Activated B cell treated with CpG ODN at 0.5 μM for 24 hours (primary cell): ENCODE measurements around the gene WWP2. TPM values are rescaled to one million over a fixed set of nuclear protein-coding genes. Genes with fewer than 3 reads are reported as not detected.

ENCODE experiments used
- ATAC-seq: fragments of 200-7000 bp; cut with Tn5 transposase; one replicate; pipeline ENCODE4 v1.10.0; 2021; ENCODE audit warnings: low read depth, mild to moderate bottlenecking, moderate library complexity
- CTCF ChIA-PET: fragments of 350-600 bp; sonication (Branson Sonifier 250); formaldehyde crosslinking; loops from one replicate; lab custom pipeline; 2021; ENCODE audit warnings: antibody characterized with exemption; lab: Charles Lee
- POLR2A ChIA-PET: fragments of 350-600 bp; sonication (Branson Sonifier 250); formaldehyde crosslinking; loops from one replicate; lab custom pipeline; 2021; ENCODE audit warnings: antibody characterized with exemption; lab: Charles Lee
- DNase-seq: peaks from one replicate; pipeline ENCODE4 v3.0.0; 2022
- H3K27ac Mint-ChIP-seq: one replicate; pipeline ENCODE4 v1.8.0; 2020; ENCODE audit warnings: mixed read lengths
- H3K27me3 Mint-ChIP-seq: one replicate; pipeline ENCODE4 v1.8.0; 2021; ENCODE audit warnings: mixed read lengths
- H3K36me3 Mint-ChIP-seq: one replicate; pipeline ENCODE4 v1.8.0; 2021; ENCODE audit warnings: low read depth, mixed read lengths
- H3K4me1 Mint-ChIP-seq: one replicate; pipeline ENCODE4 v1.8.0; 2021; ENCODE audit warnings: mixed read lengths
- H3K4me3 Mint-ChIP-seq: one replicate; pipeline ENCODE4 v1.8.0; 2020; ENCODE audit warnings: mild to moderate bottlenecking, mixed read lengths
- H3K9me3 Mint-ChIP-seq: one replicate; pipeline ENCODE4 v1.8.0; 2020; ENCODE audit warnings: mixed read lengths
- CTCF ChIP-seq: fragments of 200-600 bp; IDR thresholded peaks from one replicate; pipeline ENCODE4 v1.8.0; 2022; ENCODE audit warnings: antibody characterized with exemption, mild to moderate bottlenecking
- intact Hi-C: fragments of 100-400 bp; cut with micrococcal nuclease; formaldehyde crosslinking; loops from one replicate; pipeline ENCODE4 v1.15.1; 2024
- total RNA-seq: library from RNA; stranded (reverse); gene quantifications from 2 replicates; pipeline ENCODE4 v1.2.3, GENCODE V29; 2022

Gene WWP2
- total RNA-seq, 1 donor from 2014 or later = 80.8 TPM

- ChIA-PET CTCF (interaction anchor here (1.1 kb wide), 1 partner anchor 60 kb away, joined by 3 read pairs; no protein-coding TSS in a partner anchor), POLR2A (interaction anchor here (0.6 kb wide), 1 partner anchor 16 kb away, joined by 3 read pairs; no protein-coding TSS in a partner anchor)
- H3K27me3 Mint-ChIP-seq = no peaks in the 10 kb centered on the region
- peaks cover 72% of the 10 kb centered on the region for H3K36me3 Mint-ChIP-seq
- H3K27ac Mint-ChIP-seq = no peak overlapping the region
- DNase-seq = no peak
- TF ChIP-seq CTCF = no peak
- no peak for ATAC-seq
- intact Hi-C loops = no loop called here
- H3K9me3 Mint-ChIP-seq = no peaks in the 10 kb centered on the region
- H3K4me1 Mint-ChIP-seq = no peaks in the 10 kb centered on the region
- no peak overlapping the region for H3K4me3 Mint-ChIP-seq
Measured at GRCh38 chr16:69870761-69871160, 108.6 kb downstream of the WWP2 start.

- no peaks in the 10 kb centered on the region for H3K4me1 Mint-ChIP-seq
- TF ChIP-seq CTCF = no peak
- POLR2A ChIA-PET = interaction anchor here (0.6 kb wide), 1 partner anchor 15 kb away, joined by 3 read pairs; no protein-coding TSS in a partner anchor
- CTCF ChIA-PET = interaction anchor here (1.1 kb wide), 1 partner anchor 59 kb away, joined by 3 read pairs; no protein-coding TSS in a partner anchor
- H3K9me3 Mint-ChIP-seq = no peaks in the 10 kb centered on the region
- H3K36me3 Mint-ChIP-seq = peaks cover 77% of the 10 kb centered on the region
- no peak for ATAC-seq
- intact Hi-C loops = no loop called here
- H3K27ac Mint-ChIP-seq = no peak overlapping the region
- H3K27me3 Mint-ChIP-seq = no peaks in the 10 kb centered on the region
- DNase-seq = no peak
- no peak overlapping the region for H3K4me3 Mint-ChIP-seq
Measured at GRCh38 chr16:69871708-69872107, 109.6 kb downstream of the WWP2 start.

GRCh38 chr16:69872888-69873287 is 110.8 kb downstream of the WWP2 start:
- Mint-ChIP-seq H3K9me3 (no peaks in the 10 kb centered on the region), H3K4me3 (no peak overlapping the region), H3K4me1 (no peaks in the 10 kb centered on the region), H3K27ac (no peak overlapping the region), H3K27me3 (no peaks in the 10 kb centered on the region), H3K36me3 (peaks cover 81% of the 10 kb centered on the region)
- no peak for TF ChIP-seq CTCF
- no peak for DNase-seq
- POLR2A ChIA-PET = no interaction called here
- CTCF ChIA-PET = no interaction called here
- intact Hi-C loops = no loop called here
- no peak for ATAC-seq

- peaks cover 87% of the 10 kb centered on the region for H3K36me3 Mint-ChIP-seq
- CTCF ChIA-PET = interaction anchor here (1.1 kb wide), 1 partner anchor 78 kb away, joined by 3 read pairs; no protein-coding TSS in a partner anchor
- DNase-seq (no peak), ATAC-seq (no peak)
- POLR2A ChIA-PET = no interaction called here
- TF ChIP-seq CTCF = no peak
- H3K4me3 Mint-ChIP-seq = no peak overlapping the region
- no peak overlapping the region for H3K27ac Mint-ChIP-seq
- intact Hi-C loops = no loop called here
- no peaks in the 10 kb centered on the region for H3K4me1 Mint-ChIP-seq
- H3K27me3 Mint-ChIP-seq = no peaks in the 10 kb centered on the region
- no peaks in the 10 kb centered on the region for H3K9me3 Mint-ChIP-seq
Measured at GRCh38 chr16:69873783-69874182, 111.7 kb downstream of the WWP2 start.

- Mint-ChIP-seq H3K27ac (no peak overlapping the region), H3K9me3 (peaks cover 2% of the 10 kb centered on the region), H3K36me3 (peaks cover 92% of the 10 kb centered on the region), H3K4me3 (no peak overlapping the region), H3K4me1 (no peaks in the 10 kb centered on the region), H3K27me3 (no peaks in the 10 kb centered on the region)
- CTCF ChIA-PET = interaction anchor here (0.6 to 1.1 kb wide), 2 partner anchors 78 to 444 kb away, joined by 3 to 4 read pairs; no protein-coding TSS in a partner anchor
- DNase-seq (no peak), ATAC-seq (no peak)
- POLR2A ChIA-PET = no interaction called here
- intact Hi-C loops = no loop called here
- no peak for TF ChIP-seq CTCF
Measured at GRCh38 chr16:69874271-69874670, 112.1 kb downstream of the WWP2 start.
